Chondrocyte (in vitro differentiated cells): Measurements from ENCODE around the gene SBF2. TPM values are rescaled to one million over a fixed set of nuclear protein-coding genes. Genes with fewer than 3 reads are reported as not detected.

Experiments used
- DNase-seq: peaks from one replicate; pipeline ENCODE4 v3.0.0; 2021; ENCODE audit warnings: mixed read lengths, low spot score
- H3K27ac Mint-ChIP-seq: one replicate; pipeline ENCODE4 v1.8.0; 2021; ENCODE audit warnings: mild to moderate bottlenecking, moderate library complexity, mixed read lengths; ENCODE audit not compliant: unreplicated experiment
- H3K27me3 Mint-ChIP-seq: 2 replicates; pipeline ENCODE4 v1.8.0; 2021; ENCODE audit warnings: low read depth, mixed read lengths
- H3K36me3 Mint-ChIP-seq: 2 replicates; pipeline ENCODE4 v1.8.0; 2021; ENCODE audit warnings: low read depth, mixed read lengths
- H3K4me1 Mint-ChIP-seq: 2 replicates; pipeline ENCODE4 v1.8.0; 2021; ENCODE audit warnings: low read depth, mild to moderate bottlenecking, mixed read lengths
- H3K4me3 Mint-ChIP-seq: one replicate; pipeline ENCODE4 v1.8.0; 2021; ENCODE audit warnings: mild to moderate bottlenecking, moderate library complexity, mixed read lengths; ENCODE audit not compliant: unreplicated experiment
- H3K9me3 Mint-ChIP-seq: 2 replicates; pipeline ENCODE4 v1.8.0; 2021; ENCODE audit warnings: low read depth, mixed read lengths
- total RNA-seq: library from RNA; stranded (reverse); gene quantifications from 3 replicates; pipeline ENCODE4 v1.2.1, GENCODE V29; 2021
- TF ChIP-seq, protein P1 (sequence below): fragments of 200-600 bp; sonication (generic); IDR thresholded peaks from 2 replicates; pipeline ENCODE4 v1.5.0; 2021; ENCODE audit warnings: antibody characterized with exemption, mild to moderate bottlenecking, moderate library complexity

SBF2 gene
- total RNA-seq, 1 donor from 2014 or later = 44.5 TPM

- DNase-seq = no peak
- TF ChIP-seq, protein P1, sequence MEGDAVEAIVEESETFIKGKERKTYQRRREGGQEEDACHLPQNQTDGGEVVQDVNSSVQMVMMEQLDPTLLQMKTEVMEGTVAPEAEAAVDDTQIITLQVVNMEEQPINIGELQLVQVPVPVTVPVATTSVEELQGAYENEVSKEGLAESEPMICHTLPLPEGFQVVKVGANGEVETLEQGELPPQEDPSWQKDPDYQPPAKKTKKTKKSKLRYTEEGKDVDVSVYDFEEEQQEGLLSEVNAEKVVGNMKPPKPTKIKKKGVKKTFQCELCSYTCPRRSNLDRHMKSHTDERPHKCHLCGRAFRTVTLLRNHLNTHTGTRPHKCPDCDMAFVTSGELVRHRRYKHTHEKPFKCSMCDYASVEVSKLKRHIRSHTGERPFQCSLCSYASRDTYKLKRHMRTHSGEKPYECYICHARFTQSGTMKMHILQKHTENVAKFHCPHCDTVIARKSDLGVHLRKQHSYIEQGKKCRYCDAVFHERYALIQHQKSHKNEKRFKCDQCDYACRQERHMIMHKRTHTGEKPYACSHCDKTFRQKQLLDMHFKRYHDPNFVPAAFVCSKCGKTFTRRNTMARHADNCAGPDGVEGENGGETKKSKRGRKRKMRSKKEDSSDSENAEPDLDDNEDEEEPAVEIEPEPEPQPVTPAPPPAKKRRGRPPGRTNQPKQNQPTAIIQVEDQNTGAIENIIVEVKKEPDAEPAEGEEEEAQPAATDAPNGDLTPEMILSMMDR = no peak
- peaks cover 52% of the 10 kb centered on the region for H3K4me1 Mint-ChIP-seq
- no peaks in the 10 kb centered on the region for H3K27me3 Mint-ChIP-seq
- peaks cover 4% of the 10 kb centered on the region for H3K9me3 Mint-ChIP-seq
- H3K4me3 Mint-ChIP-seq = peak overlapping the region; percentile 1
- H3K27ac Mint-ChIP-seq = peak overlapping the region; percentile 89
- no peaks in the 10 kb centered on the region for H3K36me3 Mint-ChIP-seq
These were observed 176.2 kb downstream of the SBF2 start for GRCh38 chr11:10117709-10118351.

DNA sequence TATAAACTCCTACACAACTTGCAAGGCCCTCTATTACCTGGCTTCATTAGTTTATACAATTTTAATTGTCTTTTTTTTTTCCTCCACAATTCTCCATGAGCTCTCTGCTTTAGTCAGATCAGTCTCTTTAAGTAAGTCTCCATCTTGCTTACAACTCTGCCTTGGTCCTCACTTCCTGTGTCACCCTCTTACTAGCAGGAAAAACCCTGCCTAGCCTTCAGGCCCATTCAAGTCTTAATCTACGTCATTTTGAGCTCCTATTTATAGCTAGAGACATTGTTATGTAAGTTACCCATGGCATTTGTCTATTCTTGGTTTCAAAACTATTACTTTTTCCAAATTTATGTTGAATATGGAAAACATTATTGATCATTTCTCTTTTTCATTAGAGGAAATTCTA is 177.4 kb downstream of the SBF2 start:
- Mint-ChIP-seq H3K4me1 (peaks cover 40% of the 10 kb centered on the region), H3K9me3 (peaks cover 6% of the 10 kb centered on the region)

DNA sequence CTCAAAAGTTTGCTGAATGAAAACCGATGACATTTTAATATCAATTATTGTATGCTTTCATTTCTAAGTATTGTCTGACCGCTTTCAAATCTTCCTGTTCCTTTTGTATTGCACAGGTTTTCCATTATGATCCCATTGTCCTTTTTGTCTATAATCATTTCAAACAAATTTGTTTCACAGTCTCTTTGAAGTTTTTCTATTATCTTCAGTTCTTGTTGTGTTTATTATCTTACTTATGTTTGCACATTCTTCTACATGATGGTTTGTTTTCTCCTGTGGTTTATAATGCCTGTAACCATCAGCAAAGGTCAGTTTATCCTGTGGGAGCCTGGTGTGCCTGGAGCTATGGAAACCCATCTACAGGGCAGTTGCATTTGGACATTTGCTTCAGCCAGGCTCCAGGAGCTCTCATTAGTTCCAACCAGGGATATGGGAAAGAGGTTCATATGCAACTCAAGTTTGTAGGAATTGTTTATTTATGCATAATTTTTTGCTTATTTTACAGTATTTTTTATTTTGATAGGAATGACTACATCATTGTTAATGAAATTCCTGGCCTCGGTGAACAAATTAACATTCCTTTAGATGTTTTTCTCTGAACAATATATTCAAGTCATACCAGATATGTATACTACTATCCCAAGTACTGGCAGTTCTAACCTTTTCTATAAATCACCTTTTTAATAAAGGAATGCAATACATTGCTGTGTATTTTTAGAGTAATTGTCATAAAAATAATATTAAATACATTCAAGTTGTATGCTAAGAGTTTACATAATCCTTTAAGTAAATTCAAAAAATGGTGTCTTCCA is 179.2 kb downstream of the SBF2 start:
- Mint-ChIP-seq H3K9me3 (peaks cover 6% of the 10 kb centered on the region), H3K27me3 (no peaks in the 10 kb centered on the region)

More for the DNA sequence above, 177.4 kb downstream of the SBF2 start:
- TF ChIP-seq, protein P1 = no peak
- no peak for DNase-seq
- Mint-ChIP-seq H3K27ac (no peak overlapping the region), H3K36me3 (peaks cover 3% of the 10 kb centered on the region), H3K4me3 (no peak overlapping the region), H3K27me3 (no peaks in the 10 kb centered on the region)

GRCh38 chr11:10113852-10114251 is 180.2 kb downstream of the SBF2 start:
- TF ChIP-seq, protein P1 = no peak
- Mint-ChIP-seq H3K27me3 (no peaks in the 10 kb centered on the region), H3K9me3 (peaks cover 6% of the 10 kb centered on the region), H3K4me1 (peaks cover 42% of the 10 kb centered on the region), H3K36me3 (peaks cover 3% of the 10 kb centered on the region), H3K4me3 (no peak overlapping the region), H3K27ac (no peak overlapping the region)
- DNase-seq = no peak

More for the DNA sequence above, 179.2 kb downstream of the SBF2 start:
- no peak for DNase-seq
- Mint-ChIP-seq H3K4me1 (peaks cover 38% of the 10 kb centered on the region), H3K36me3 (peaks cover 3% of the 10 kb centered on the region), H3K27ac (no peak overlapping the region), H3K4me3 (no peak overlapping the region)
- TF ChIP-seq, protein P1 = no peak

- TF ChIP-seq, protein P1 = no peak
- DNase-seq = no peak
- peaks cover 41% of the 10 kb centered on the region for H3K4me1 Mint-ChIP-seq
- peaks cover 3% of the 10 kb centered on the region for H3K36me3 Mint-ChIP-seq
- no peak overlapping the region for H3K4me3 Mint-ChIP-seq
- H3K27me3 Mint-ChIP-seq = no peaks in the 10 kb centered on the region
- peaks cover 2% of the 10 kb centered on the region for H3K9me3 Mint-ChIP-seq
- peak overlapping the region; percentile 58 for H3K27ac Mint-ChIP-seq
These were observed 184.2 kb downstream of the SBF2 start for GRCh38 chr11:10109806-10110205.
